GM12878 (cell line): ENCODE measurements around the gene MYO16. TPM values are rescaled to one million over a fixed set of nuclear protein-coding genes. Genes with fewer than 3 reads are reported as not detected.

Experiments used
- ATAC-seq: fragments of 200-7000 bp; cut with Tn5 transposase; 3 replicates; pipeline ENCODE4 v1.9.1; 2020; ENCODE audit warnings: mild to moderate bottlenecking, moderate library complexity
- BruUV-seq: library from RNA; stranded (reverse); fragments of 400-500 nt; replicated peaks from 2 replicates; lab custom pipeline; 2021; lab: Mats Ljungman, UMichigan
- CTCF ChIA-PET: fragments of 300-600 bp; sonication (Branson Sonifier 250); formaldehyde crosslinking; extraction: SDS; loops from one replicate; lab custom pipeline; 2021; ENCODE audit warnings: inconsistent platforms; lab: Yijun Ruan, JAX
- POLR2A ChIA-PET: fragments of 350-600 bp; formaldehyde crosslinking; extraction: SDS; loops from one replicate; lab custom pipeline; 2021; ENCODE audit warnings: inconsistent platforms; lab: Charles Lee
- RAD21 ChIA-PET: fragments of 300-600 bp; sonication (Branson Sonifier 250); formaldehyde crosslinking; loops from one replicate; lab custom pipeline; 2023; ENCODE audit warnings: antibody characterized with exemption; ENCODE audit not compliant: unreplicated experiment; lab: Charles Lee
- SMC1A ChIA-PET: fragments of 300-600 bp; sonication (Branson Sonifier 250); formaldehyde crosslinking; loops from one replicate; lab custom pipeline; 2023; ENCODE audit not compliant: unreplicated experiment, uncharacterized antibody; lab: Charles Lee
- DNase-seq: peaks from one replicate; pipeline ENCODE4 v3.0.0-alpha.2; 2011; ENCODE audit warnings: low read depth, low spot score
- FAIRE-seq: peaks from 3 replicates; lab custom pipeline; 2011; peaks lifted over from hg19 to GRCh38; lab: Jason Lieb, UNC
- H2AFZ ChIP-seq: 2 replicates; pipeline ENCODE4 v1.6.0; 2011; ENCODE audit warnings: low read depth, low read length, control low read depth; ENCODE audit not compliant: control insufficient read depth
- H3K27ac ChIP-seq: 2 replicates; pipeline ENCODE4 v1.5.1; 2011; ENCODE audit warnings: control low read depth; ENCODE audit not compliant: control insufficient read depth, insufficient read depth
- H3K27me3 ChIP-seq, 2 experiments: replicated peaks in 1 of 2; 2 replicates each; pipeline versions ENCODE4 v1.6.0 to v1.6.1; 2011; ENCODE audit warnings: low read length in 1 of 2; ENCODE audit not compliant: control insufficient read depth in 2 of 2, insufficient read depth in 2 of 2
- H3K36me3 ChIP-seq, 2 experiments: 2 replicates each; pipeline ENCODE4 v1.5.1; 2011; ENCODE audit warnings: low read length in 1 of 2; ENCODE audit not compliant: control insufficient read depth in 2 of 2, insufficient read depth in 2 of 2
- H3K4me1 ChIP-seq: 2 replicates; pipeline ENCODE4 v1.6.1; 2011; ENCODE audit warnings: mild to moderate bottlenecking, low read length, moderate library complexity, mixed read lengths; ENCODE audit not compliant: control insufficient read depth, insufficient read depth
- H3K4me2 ChIP-seq: 2 replicates; pipeline ENCODE4 v1.6.0; 2011; ENCODE audit warnings: control low read depth; ENCODE audit not compliant: control insufficient read depth, insufficient read depth
- H3K4me3 ChIP-seq: fragments of 200-600 bp; sonication (generic); 2 replicates; pipeline ENCODE4 v1.5.1; 2016
- H3K79me2 ChIP-seq: 2 replicates; pipeline ENCODE4 v1.6.0; 2011; ENCODE audit warnings: low read length; ENCODE audit not compliant: control insufficient read depth, insufficient read depth
- H3K9ac ChIP-seq: 2 replicates; pipeline ENCODE4 v1.8.0; 2011; ENCODE audit warnings: low read length, control low read depth, mixed read lengths; ENCODE audit not compliant: control insufficient read depth, insufficient read depth
- H3K9me3 ChIP-seq: replicated peaks from 3 replicates; pipeline ENCODE4 v1.5.1; 2011; ENCODE audit warnings: mild to moderate bottlenecking, low read length; ENCODE audit not compliant: control insufficient read depth, insufficient read depth
- H4K20me1 ChIP-seq: 2 replicates; pipeline ENCODE4 v1.6.0; 2011; ENCODE audit not compliant: control insufficient read depth, insufficient read depth
- ATF2 ChIP-seq: IDR thresholded peaks from 2 replicates; pipeline ENCODE4 v1.6.1; 2012; ENCODE audit warnings: low read length, inconsistent platforms
- BHLHE40 ChIP-seq, 2 experiments: fragments of 450-650 bp in 1 of 2; IDR thresholded peaks; 2 replicates each; pipeline ENCODE4 v1.6.1; 2011 to 2017; ENCODE audit warnings: low read depth in 2 of 2, borderline replicate concordance in 1 of 2, improper control_type of control experiment in 1 of 2, low read length in 1 of 2, mild to moderate bottlenecking in 1 of 2
- HDGF ChIP-seq: fragments of 450-650 bp; IDR thresholded peaks from 2 replicates; pipeline ENCODE4 v1.6.1; 2016; ENCODE audit warnings: antibody characterized with exemption
- IKZF1 ChIP-seq: fragments of 450-650 bp; conservative IDR thresholded peaks from 2 replicates; pipeline ENCODE4 v1.6.1; 2017; ENCODE audit warnings: antibody characterized with exemption, mild to moderate bottlenecking
- IRF3 ChIP-seq: fragments of 450-650 bp; IDR thresholded peaks from 2 replicates; pipeline ENCODE4 v1.6.1; 2014; ENCODE audit warnings: mild to moderate bottlenecking
- IRF4 ChIP-seq: IDR thresholded peaks from 2 replicates; pipeline ENCODE4 v1.6.1; 2011; ENCODE audit warnings: low read depth, low read length
- KDM1A ChIP-seq: fragments of 200-600 bp; sonication (generic); IDR thresholded peaks from 2 replicates; pipeline ENCODE4 v1.6.1; 2016; ENCODE audit warnings: borderline replicate concordance
- LARP7 ChIP-seq: fragments of 450-650 bp; IDR thresholded peaks from 2 replicates; pipeline ENCODE4 v1.6.1; 2017; ENCODE audit warnings: mild to moderate bottlenecking
- MTA2 ChIP-seq: fragments of 450-650 bp; IDR thresholded peaks from 2 replicates; pipeline ENCODE4 v1.6.1; 2016; ENCODE audit warnings: low read depth, mild to moderate bottlenecking, moderate library complexity
- PAX8 ChIP-seq: fragments of 450-650 bp; IDR thresholded peaks from 2 replicates; pipeline ENCODE4 v1.6.1; 2017; ENCODE audit warnings: mild to moderate bottlenecking, moderate library complexity
- RFX5 ChIP-seq: IDR thresholded peaks from 2 replicates; pipeline ENCODE4 v1.6.1; 2011; ENCODE audit warnings: low read depth, low read length, improper control_type of control experiment
- SIN3A ChIP-seq: IDR thresholded peaks from 2 replicates; pipeline ENCODE4 v1.6.1; 2012; ENCODE audit warnings: low read depth, low read length, improper control_type of control experiment
- SRF ChIP-seq, 2 experiments: IDR thresholded peaks; 2 replicates each; pipeline ENCODE4 v1.6.1; 2011; ENCODE audit warnings: low read depth in 2 of 2, low read length in 2 of 2, mild to moderate bottlenecking in 1 of 2, moderate library complexity in 1 of 2
- TARDBP ChIP-seq: IDR thresholded peaks from 2 replicates; pipeline ENCODE4 v1.6.1; 2016; ENCODE audit warnings: borderline replicate concordance
- ZNF217 ChIP-seq: fragments of 450-650 bp; IDR thresholded peaks from 2 replicates; pipeline ENCODE4 v1.6.1; 2017; ENCODE audit warnings: antibody characterized with exemption, mild to moderate bottlenecking
- WGBS: methylation state at CpG from one replicate; pipeline ENCODE4 v1.1.6; 2016; ENCODE audit warnings: low lambda C conversion rate; ENCODE audit not compliant: insufficient replicate concordance, insufficient coverage; ENCODE audit errors: missing lambda C conversion rate; 5-methylcytosine and 5-hydroxymethylcytosine counted together
- in situ Hi-C: fragments of 300-500 bp; cut with MboI; formaldehyde crosslinking; loops from 9 replicates; pipeline ENCODE4 v1.14.3; 2018; ENCODE audit warnings: mixed read lengths
- intact Hi-C: fragments of 100-400 bp; cut with micrococcal nuclease; formaldehyde crosslinking; loops from one replicate; pipeline ENCODE4 v1.14.2; 2022; ENCODE audit not compliant: unreplicated experiment
- polyA plus RNA-seq, 11 experiments: library from polyadenylated mRNA; depleted of rRNA in 4 of 11; unstranded in 6 of 11; stranded (reverse) in 5 of 11; fragments of >200 nt; fragmentation: Nextera tagmentation in 4 of 11; fragmentation: Illumina TruSeq in 1 of 11; extraction: Ambion mirVana in 4 of 11; extraction: Trizol in 1 of 11; gene quantifications; 1 replicate in 1 of 11; 2 replicates in 10 of 11; pipeline versions ENCODE4 v1.2.1 to v1.2.3, GENCODE V29; 2011 to 2016; ENCODE audit warnings: inconsistent platforms in 2 of 11, missing spikeins in 2 of 11, low read depth in 1 of 11
- total RNA-seq, 4 experiments: library from RNA; depleted of rRNA in 3 of 4; stranded (reverse); fragments of >200 nt in 3 of 4; fragmentation: Illumina TruSeq in 1 of 4; extraction: Trizol in 1 of 4; gene quantifications; 2 replicates each; pipeline versions ENCODE4 v1.2.1 to v1.2.3, GENCODE V29; 2013 to 2021
- TF ChIP-seq, protein P1 (sequence below): IDR thresholded peaks from 2 replicates; pipeline ENCODE4 v1.6.1; 2011; ENCODE audit warnings: borderline replicate concordance, low read depth, mild to moderate bottlenecking, moderate library complexity, mixed read lengths, low read length; ENCODE audit not compliant: insufficient read depth; ENCODE audit errors: extremely low read length

MYO16 gene
- total and polyA plus RNA-seq, 10 of the 15 experiments (the other 5 are each of a cell fraction or from before 2014, with no cell fraction given) = under 0.01 to 1.7 (median 0.05) TPM; not detected in 4

- no peak overlapping the region for H3K27ac ChIP-seq
- no peak for FAIRE-seq
- in situ Hi-C loops (no loop called here), intact Hi-C loops (no loop called here)
- no peaks in the 10 kb centered on the region for H3K27me3 ChIP-seq
- ChIA-PET POLR2A (no interaction called here), CTCF (no interaction called here), RAD21 (no interaction called here), SMC1A (no interaction called here)
- no peak overlapping the region for H3K4me2 ChIP-seq
- no peak overlapping the region for H2AFZ ChIP-seq
- ATAC-seq = no peak
- no peaks in the 10 kb centered on the region for H3K79me2 ChIP-seq
- H3K36me3 ChIP-seq = no peaks in the 10 kb centered on the region
- no peaks in the 10 kb centered on the region for H3K4me1 ChIP-seq
- no peaks in the 10 kb centered on the region for H4K20me1 ChIP-seq
- no peak for DNase-seq
- 33% methylated on average over 6 of the region's 6 CpGs for WGBS
- H3K9me3 ChIP-seq = no peaks in the 10 kb centered on the region; the same call in 2 of the 3 replicates
- no peak overlapping the region for H3K9ac ChIP-seq
- no peak for TF ChIP-seq KDM1A
- TF ChIP-seq, protein P1, sequence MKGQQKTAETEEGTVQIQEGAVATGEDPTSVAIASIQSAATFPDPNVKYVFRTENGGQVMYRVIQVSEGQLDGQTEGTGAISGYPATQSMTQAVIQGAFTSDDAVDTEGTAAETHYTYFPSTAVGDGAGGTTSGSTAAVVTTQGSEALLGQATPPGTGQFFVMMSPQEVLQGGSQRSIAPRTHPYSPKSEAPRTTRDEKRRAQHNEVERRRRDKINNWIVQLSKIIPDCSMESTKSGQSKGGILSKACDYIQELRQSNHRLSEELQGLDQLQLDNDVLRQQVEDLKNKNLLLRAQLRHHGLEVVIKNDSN = no peak
- TF ChIP-seq TARDBP = no peak
- TF ChIP-seq IRF3 = no peak
- no peak for TF ChIP-seq IRF4
- TF ChIP-seq ZNF217 = no peak
- no peak for TF ChIP-seq SRF (IDR thresholded peaks at IDR 0.05; ENCODE audit: low read depth in 2 of 2, low read length in 2 of 2)
- TF ChIP-seq PAX8 = no peak
- no peak for TF ChIP-seq IKZF1
- no peak for TF ChIP-seq SIN3A
- no peak for TF ChIP-seq LARP7
- no peak for TF ChIP-seq MTA2
- TF ChIP-seq HDGF = no peak
- no peak for TF ChIP-seq BHLHE40 (IDR thresholded peaks at IDR 0.05; ENCODE audit: borderline replicate concordance in 1 of 2, low read depth in 2 of 2, low read length in 1 of 2)
- TF ChIP-seq RFX5 = no peak
- TF ChIP-seq ATF2 = no peak
- BruUV-seq = no TSS peak
- H3K4me3 ChIP-seq = no peak overlapping the region
Observed at GRCh38 chr13:109074436-109074835, 445.0 kb downstream of the MYO16 start.
